AG04449 (cell line): ENCODE measurements around the gene EXOC1.
"Not testable (repeated sequence)": the region's sequence is repeated elsewhere in the genome, so short reads cannot be mapped to it uniquely, and the experiment has no call there.

Experiments
- CTCF ChIA-PET: fragments of 350-600 bp; formaldehyde crosslinking; extraction: SDS; loops from one replicate; lab custom pipeline; 2021; ENCODE audit warnings: antibody characterized with exemption; lab: Yijun Ruan, JAX
- POLR2A ChIA-PET: fragments of 400-600, 350-600 bp; formaldehyde crosslinking; extraction: SDS; loops from one replicate; lab custom pipeline; 2020; ENCODE audit warnings: antibody characterized with exemption, inconsistent platforms; lab: Yijun Ruan, JAX
- DNase-seq: peaks from one replicate; pipeline ENCODE4 v3.0.0-alpha.2; 2010; ENCODE audit warnings: low read depth, low spot score
- H3K4me3 ChIP-seq: 2 replicates; pipeline ENCODE4 v1.5.1; 2011; ENCODE audit warnings: low read depth, mild to moderate bottlenecking, control low read depth, low read length
- TF ChIP-seq, protein P1 (sequence below): IDR thresholded peaks from one replicate; pipeline ENCODE4 v1.5.1; 2011; ENCODE audit warnings: mild to moderate bottlenecking, moderate library complexity, low read length, control low read depth, inconsistent platforms; ENCODE audit not compliant: insufficient read depth; ENCODE audit errors: missing control alignments

EXOC1 gene

DNA sequence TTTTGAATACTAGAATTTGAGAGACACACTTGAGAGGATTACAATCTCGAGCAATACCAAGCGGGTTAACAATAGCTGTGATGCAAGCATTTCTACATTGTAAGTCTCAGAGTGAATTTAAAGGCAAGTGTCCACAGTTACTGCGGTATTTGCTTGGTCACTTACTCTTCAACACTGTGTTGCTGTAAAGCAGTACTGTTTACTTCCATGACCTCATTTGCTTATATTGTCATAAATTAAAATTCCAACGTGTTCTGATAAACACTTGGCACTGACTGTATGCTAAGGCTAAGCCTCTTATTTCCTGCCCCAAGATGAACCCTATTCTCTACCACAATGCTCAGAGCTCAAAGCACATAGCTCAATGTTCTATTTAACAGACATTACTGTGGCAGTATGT is 22.7 kb upstream of the EXOC1 start:
- no peak overlapping the region for H3K4me3 ChIP-seq
- TF ChIP-seq, protein P1, sequence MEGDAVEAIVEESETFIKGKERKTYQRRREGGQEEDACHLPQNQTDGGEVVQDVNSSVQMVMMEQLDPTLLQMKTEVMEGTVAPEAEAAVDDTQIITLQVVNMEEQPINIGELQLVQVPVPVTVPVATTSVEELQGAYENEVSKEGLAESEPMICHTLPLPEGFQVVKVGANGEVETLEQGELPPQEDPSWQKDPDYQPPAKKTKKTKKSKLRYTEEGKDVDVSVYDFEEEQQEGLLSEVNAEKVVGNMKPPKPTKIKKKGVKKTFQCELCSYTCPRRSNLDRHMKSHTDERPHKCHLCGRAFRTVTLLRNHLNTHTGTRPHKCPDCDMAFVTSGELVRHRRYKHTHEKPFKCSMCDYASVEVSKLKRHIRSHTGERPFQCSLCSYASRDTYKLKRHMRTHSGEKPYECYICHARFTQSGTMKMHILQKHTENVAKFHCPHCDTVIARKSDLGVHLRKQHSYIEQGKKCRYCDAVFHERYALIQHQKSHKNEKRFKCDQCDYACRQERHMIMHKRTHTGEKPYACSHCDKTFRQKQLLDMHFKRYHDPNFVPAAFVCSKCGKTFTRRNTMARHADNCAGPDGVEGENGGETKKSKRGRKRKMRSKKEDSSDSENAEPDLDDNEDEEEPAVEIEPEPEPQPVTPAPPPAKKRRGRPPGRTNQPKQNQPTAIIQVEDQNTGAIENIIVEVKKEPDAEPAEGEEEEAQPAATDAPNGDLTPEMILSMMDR, result no peak
- ChIA-PET POLR2A (no interaction called here), CTCF (no interaction called here)
- no peak for DNase-seq

DNA sequence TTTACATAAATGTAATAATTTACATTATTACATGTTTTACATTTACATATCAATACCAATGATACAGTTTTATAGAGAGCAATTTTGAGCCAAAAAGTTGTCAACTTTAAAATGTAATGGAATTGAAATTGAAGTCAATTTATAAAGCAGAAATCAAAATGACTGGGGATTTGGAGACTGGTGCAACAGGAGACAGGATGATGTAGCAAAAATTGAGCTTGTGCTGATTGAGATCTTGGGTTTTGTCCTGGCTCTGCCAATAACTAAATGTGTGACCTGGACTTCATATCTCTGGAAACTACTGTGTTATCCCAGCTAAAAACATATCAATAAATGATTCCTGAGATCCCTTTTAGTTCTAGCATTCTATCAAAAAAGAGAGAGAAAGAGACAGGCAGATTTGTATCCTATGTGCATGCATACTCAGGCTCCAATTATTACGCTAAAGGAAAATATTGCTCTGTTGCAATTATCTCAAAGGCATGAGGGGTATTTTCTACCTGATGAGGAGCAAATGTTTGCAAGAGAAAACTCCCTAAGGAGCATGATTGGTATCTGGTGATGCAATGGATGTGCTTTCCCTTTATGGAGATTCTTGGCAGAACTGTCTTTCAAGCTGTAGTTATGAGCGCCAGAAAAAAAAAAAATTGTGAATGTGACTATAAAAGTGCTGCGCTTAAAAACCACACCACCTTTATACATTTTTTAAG is 19.2 kb upstream of the EXOC1 start:
- DNase-seq, result no peak
- ChIA-PET CTCF (no interaction called here), POLR2A (no interaction called here)
- H3K4me3 ChIP-seq, result no peak overlapping the region
- TF ChIP-seq, protein P1, result no peak

DNA sequence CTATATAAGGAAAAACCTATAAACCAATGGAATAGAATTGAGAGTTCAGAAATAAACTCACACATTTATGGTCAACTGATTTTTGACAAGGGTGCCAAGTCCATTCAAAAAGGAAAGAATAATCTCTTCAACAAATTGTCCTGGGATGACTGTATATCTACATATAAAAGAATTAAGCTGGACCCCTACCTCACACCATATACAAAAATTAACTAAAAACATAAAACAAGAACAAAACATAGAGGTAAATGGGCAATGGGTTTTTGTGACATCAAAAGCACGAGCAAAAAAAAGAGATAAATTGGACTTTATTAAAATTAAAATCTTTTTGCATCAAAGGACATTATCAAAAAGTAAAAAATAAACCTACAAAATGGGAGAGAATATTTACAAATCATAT is 15.5 kb upstream of the EXOC1 start:
- ChIA-PET CTCF (no interaction called here), POLR2A (no interaction called here)
- DNase-seq, result no peak
- H3K4me3 ChIP-seq, result no peak overlapping the region
- TF ChIP-seq, protein P1, result no peak

DNA sequence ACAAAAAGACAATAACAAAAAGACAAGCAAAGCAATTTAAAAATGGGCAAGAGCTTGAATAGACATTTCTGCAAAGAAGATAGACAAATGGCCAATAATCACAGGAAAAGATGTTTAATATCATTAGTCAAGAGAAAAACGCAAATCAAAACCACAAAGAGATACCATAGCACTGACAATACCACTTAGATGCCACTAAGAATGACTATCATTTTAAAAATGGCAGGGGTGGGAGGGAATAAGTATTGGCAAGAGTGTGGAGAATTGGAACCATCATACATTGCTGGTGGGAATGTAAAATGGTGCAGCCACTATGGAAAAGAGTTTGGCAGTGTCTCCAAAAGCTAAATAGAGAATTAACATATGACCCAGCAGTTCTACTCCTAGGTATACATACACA is 15.1 kb upstream of the EXOC1 start:
- POLR2A ChIA-PET, result no interaction called here
- TF ChIP-seq, protein P1, result no peak
- CTCF ChIA-PET, result no interaction called here
- no peak overlapping the region for H3K4me3 ChIP-seq
- peak; percentile 16 for DNase-seq

DNA sequence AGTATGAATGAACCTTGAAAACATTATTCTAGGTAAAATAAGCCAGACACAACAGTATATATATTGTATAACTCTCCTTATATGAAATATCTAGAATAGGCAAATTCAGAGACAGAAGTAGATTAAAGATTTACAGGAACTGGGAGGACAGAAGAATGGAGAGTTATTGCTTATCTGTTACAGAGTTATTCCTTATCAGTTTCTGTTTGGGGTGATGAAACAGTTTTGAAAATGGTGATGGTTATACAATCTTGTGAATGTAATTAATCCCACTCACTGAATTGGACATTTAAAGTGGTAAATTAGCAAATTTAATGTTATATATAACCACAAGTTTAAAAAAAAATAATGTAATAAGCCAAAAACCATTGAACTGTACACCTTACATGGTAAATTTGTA is 14.5 kb upstream of the EXOC1 start:
- POLR2A ChIA-PET, result no interaction called here
- DNase-seq, result no peak
- CTCF ChIA-PET, result no interaction called here
- TF ChIP-seq, protein P1, result no peak
- H3K4me3 ChIP-seq, result no peak overlapping the region

DNA sequence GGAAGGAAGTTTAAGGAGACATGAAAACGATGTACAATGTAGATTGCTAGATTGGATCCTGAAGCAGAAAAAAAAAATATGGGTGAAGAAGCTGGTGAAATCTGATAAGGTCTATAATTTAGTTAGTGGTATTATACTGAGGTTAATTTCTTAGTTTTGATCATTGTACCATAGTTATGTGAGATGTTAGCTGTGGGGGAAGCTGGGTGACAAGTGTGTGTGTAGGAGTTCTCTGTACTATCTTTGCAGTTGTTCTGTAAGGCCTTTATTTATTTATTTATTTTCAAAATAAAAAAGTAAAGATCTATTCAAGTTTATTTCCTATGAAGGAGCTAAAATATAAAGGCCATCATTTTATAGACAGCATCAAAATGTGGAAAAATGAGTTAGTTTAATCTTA is 12.5 kb upstream of the EXOC1 start:
- DNase-seq, result no peak
- POLR2A ChIA-PET, result no interaction called here
- TF ChIP-seq, protein P1, result no peak
- CTCF ChIA-PET, result interaction anchor here (0.8 kb wide), 1 partner anchor 10 kb away, joined by 4 read pairs; no protein-coding TSS in a partner anchor
- no peak overlapping the region for H3K4me3 ChIP-seq

DNA sequence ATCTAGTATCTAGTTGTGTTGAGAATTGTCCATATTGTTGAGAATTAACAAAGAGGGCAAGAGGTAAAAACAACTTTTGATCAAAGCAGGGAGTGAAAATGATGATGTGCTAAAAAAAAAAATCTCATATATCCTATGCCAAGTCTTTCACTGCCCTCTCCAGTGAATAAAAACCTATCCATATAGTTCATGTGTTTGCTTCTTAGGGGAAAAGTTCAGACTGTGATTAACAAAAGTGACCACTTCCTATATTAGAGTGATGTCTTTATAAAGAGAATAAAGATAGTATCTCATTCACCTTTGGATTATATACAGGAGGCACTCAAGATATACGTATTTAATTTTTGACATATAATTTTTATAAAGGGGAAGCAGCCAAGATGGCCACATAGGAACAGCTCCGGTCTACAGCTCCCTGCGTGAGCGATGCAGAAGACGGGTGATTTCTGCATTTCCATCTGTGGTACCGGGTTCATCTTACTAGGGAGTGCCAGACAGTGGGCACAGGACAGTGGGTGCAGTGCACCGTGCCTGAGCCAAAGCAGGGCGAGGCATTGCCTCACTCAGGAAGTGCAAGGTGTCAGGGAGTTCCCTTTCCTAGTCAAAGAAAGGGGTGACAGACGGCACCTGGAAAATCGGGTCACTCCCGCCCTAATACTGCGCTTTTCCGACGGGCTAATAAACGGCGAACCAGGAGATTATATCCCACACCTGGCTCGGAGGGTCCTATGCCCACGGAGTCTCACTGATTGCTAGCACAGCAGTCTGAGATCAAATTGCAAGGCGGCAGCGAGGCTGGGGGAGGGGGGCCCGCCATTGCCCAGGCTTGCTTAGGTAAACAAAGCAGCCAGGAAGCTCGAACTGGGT is 11.8 kb upstream of the EXOC1 start:
- DNase-seq, POLR2A ChIA-PET, H3K4me3 ChIP-seq: not testable (repeated sequence)
- CTCF ChIA-PET, result interaction anchor here (0.8 kb wide), 1 partner anchor 10 kb away, joined by 4 read pairs; no protein-coding TSS in a partner anchor

DNA sequence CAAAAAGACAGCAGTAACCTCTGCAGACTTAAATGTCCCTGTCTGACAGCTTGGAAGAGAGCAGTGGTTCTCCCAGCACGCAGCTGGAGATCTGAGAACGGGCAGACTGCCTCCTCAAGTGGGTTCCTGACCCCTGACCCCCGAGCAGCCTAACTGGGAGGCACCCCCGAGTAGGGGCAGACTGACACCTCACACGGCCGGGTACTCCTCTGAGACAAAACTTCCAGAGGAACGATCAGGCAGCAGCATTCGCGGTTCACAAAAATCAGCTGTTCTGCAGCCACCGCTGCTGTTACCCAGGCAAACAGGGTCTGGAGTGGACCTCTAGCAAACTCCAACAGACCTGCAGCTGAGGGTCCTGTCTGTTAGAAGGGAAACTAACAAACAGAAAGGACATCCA is 11.1 kb upstream of the EXOC1 start:
- H3K4me3 ChIP-seq, POLR2A ChIA-PET, DNase-seq, CTCF ChIA-PET: not testable (repeated sequence)
